Measurements from ENCODE around the gene TENM4. TPM values are rescaled to one million over a fixed set of nuclear protein-coding genes. Genes with fewer than 3 reads are reported as not detected.

TENM4 gene
- polyA plus RNA-seq, 1 experiment, result 5.5 TPM

DNA sequence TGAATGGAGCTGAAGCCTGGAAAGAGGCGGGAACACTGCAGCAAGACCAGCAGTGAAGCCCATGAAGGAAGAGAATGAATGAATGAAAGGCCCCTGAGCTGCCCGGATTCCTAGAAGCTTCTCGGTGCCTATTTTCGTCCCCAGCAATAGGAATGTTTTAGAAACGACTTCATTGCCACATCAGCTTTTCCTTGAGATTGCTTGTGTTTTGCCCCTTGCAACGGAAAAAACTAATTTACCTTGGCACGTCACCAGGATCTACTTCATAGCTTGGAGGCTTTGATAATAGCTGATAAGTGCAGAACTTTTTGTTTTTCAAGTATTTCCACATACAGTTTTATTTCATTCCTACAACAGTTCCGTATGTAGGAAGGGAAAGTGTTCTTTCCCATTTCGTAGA is 617.2 kb downstream of the TENM4 start:
- ChIA-PET CTCF (no interaction called here), POLR2A (no interaction called here)
- Histone ChIP-seq H3K9me3 (ENCODE audit: control insufficient read depth, insufficient read depth, low read length) (peaks cover 4% of the 10 kb centered on the region; the same call in 1 of the 2 replicates), H3K4me3 (ENCODE audit: low read depth, low read length) (no peak overlapping the region), H3K27ac (ENCODE audit: low read depth, low read length) (peak overlapping the region; percentile 11), H3K27me3 (ENCODE audit: control insufficient read depth, insufficient read depth, low read length) (no peaks in the 10 kb centered on the region)
- TF ChIP-seq, protein P1, sequence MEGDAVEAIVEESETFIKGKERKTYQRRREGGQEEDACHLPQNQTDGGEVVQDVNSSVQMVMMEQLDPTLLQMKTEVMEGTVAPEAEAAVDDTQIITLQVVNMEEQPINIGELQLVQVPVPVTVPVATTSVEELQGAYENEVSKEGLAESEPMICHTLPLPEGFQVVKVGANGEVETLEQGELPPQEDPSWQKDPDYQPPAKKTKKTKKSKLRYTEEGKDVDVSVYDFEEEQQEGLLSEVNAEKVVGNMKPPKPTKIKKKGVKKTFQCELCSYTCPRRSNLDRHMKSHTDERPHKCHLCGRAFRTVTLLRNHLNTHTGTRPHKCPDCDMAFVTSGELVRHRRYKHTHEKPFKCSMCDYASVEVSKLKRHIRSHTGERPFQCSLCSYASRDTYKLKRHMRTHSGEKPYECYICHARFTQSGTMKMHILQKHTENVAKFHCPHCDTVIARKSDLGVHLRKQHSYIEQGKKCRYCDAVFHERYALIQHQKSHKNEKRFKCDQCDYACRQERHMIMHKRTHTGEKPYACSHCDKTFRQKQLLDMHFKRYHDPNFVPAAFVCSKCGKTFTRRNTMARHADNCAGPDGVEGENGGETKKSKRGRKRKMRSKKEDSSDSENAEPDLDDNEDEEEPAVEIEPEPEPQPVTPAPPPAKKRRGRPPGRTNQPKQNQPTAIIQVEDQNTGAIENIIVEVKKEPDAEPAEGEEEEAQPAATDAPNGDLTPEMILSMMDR (IDR thresholded peaks at IDR 0.05; ENCODE audit: low read depth, low read length), result no peak
- DNase-seq (ENCODE audit: low read depth, low spot score), result no peak

DNA sequence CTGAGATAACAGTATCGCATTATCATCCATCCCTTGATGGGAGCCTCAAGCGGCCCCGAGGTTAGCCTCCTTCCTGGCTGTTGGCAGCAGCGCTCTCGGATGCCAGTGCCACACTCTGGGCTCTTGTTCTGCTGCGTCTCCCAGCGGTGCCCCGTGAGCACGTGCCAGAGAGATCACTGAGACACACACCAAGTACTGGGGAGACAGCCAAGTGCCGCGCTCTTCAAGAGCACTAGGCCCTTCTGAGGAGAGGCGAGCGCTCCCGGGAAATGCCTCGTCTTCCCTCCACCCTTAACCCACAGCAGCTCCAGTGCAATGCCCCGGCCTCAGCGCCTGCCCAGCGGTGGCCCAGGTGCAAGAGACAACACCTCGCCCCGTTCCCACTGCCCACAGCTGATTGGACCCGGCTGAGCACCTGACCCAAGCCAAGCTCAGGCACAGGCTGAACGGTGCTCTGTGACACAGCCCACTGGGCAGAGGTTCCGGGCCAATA is 617.9 kb downstream of the TENM4 start:
- Histone ChIP-seq H3K9me3 (ENCODE audit: control insufficient read depth, insufficient read depth, low read length) (peaks cover 4% of the 10 kb centered on the region; the same call in 1 of the 2 replicates), H3K4me3 (ENCODE audit: low read depth, low read length) (no peak overlapping the region), H3K27ac (ENCODE audit: low read depth, low read length) (no peak overlapping the region), H3K27me3 (ENCODE audit: control insufficient read depth, insufficient read depth, low read length) (no peaks in the 10 kb centered on the region)
- DNase-seq (ENCODE audit: low read depth, low spot score), result no peak
- ChIA-PET CTCF (interaction anchor here (2.8 kb wide), 1 partner anchor 24 kb away, joined by 10 read pairs; no protein-coding TSS in a partner anchor), POLR2A (no interaction called here)
- TF ChIP-seq, protein P1 (IDR thresholded peaks at IDR 0.05; ENCODE audit: low read depth, low read length), result no peak

- peak; percentile 77 for DNase-seq (ENCODE audit: low read depth, low spot score)
- POLR2A ChIA-PET, result interaction anchor here (1.1 to 1.3 kb wide), 2 partner anchors 12 to 25 kb away, joined by 5 to 6 read pairs; no protein-coding TSS in a partner anchor
- Histone ChIP-seq H3K27ac (ENCODE audit: low read depth, low read length) (peak overlapping the region; percentile 42), H3K4me3 (ENCODE audit: low read depth, low read length) (no peak overlapping the region), H3K27me3 (ENCODE audit: control insufficient read depth, insufficient read depth, low read length) (no peaks in the 10 kb centered on the region), H3K9me3 (ENCODE audit: control insufficient read depth, insufficient read depth, low read length) (peaks cover 4% of the 10 kb centered on the region; the same call in 1 of the 2 replicates)
- CTCF ChIA-PET, result interaction anchor here (0.7 to 2.8 kb wide), 3 partner anchors 23 to 278 kb away, joined by 3 to 10 read pairs (median 3); no protein-coding TSS in a partner anchor
- TF ChIP-seq, protein P1 (IDR thresholded peaks at IDR 0.05; ENCODE audit: low read depth, low read length), result no peak
Observed at GRCh38 chr11:78821371-78822306, 619.2 kb downstream of the TENM4 start.

DNA sequence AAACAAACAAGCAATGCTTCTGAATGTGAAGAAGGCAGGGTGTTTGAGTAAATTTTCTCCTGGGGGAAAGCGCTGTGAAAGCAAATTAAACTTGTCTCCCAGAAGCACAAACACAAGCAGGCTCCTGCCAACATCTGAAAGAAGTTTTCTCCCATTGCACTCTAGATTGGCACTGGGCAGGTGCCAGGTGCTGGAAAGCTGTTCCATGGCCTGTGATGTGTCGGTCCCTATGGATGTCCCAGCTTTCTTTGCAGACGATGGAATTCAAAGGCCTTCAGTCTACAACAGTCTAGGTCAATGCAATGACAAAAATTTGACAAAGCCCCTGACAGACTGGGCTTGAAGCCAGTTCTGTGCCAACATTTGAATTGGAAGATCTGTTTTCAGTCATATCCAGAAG is 620.1 kb downstream of the TENM4 start:
- Histone ChIP-seq H3K9me3 (ENCODE audit: control insufficient read depth, insufficient read depth, low read length) (peaks cover 4% of the 10 kb centered on the region; the same call in 1 of the 2 replicates), H3K27me3 (ENCODE audit: control insufficient read depth, insufficient read depth, low read length) (no peaks in the 10 kb centered on the region), H3K27ac (ENCODE audit: low read depth, low read length) (peak overlapping the region; percentile 42), H3K4me3 (ENCODE audit: low read depth, low read length) (no peak overlapping the region)
- DNase-seq (ENCODE audit: low read depth, low spot score), result no peak
- TF ChIP-seq, protein P1 (IDR thresholded peaks at IDR 0.05; ENCODE audit: low read depth, low read length), result no peak
- ChIA-PET POLR2A (interaction anchor here (1.5 kb wide), 1 partner anchor 11 kb away, joined by 6 read pairs; no protein-coding TSS in a partner anchor), CTCF (interaction anchor here (2.8 kb wide), 1 partner anchor 22 kb away, joined by 10 read pairs; no protein-coding TSS in a partner anchor)
